Nephron (organoid): ENCODE data around the gene ATM.
A peak's percentile ranks its signal among the peaks of the same experiment; 100 is the strongest.

ENCODE experiments used
- H3K27ac Mint-ChIP-seq, 3 experiments: 2 replicates each; pipeline ENCODE4 v1.8.0; 2020; ENCODE audit warnings: mixed read lengths in 3 of 3, mild to moderate bottlenecking in 2 of 3, moderate library complexity in 1 of 3
- H3K27me3 Mint-ChIP-seq: 2 replicates; pipeline ENCODE4 v1.8.0; 2021; ENCODE audit warnings: low read depth, mild to moderate bottlenecking, moderate library complexity, mixed read lengths
- H3K36me3 Mint-ChIP-seq: 2 replicates; pipeline ENCODE4 v1.8.0; 2020; ENCODE audit warnings: low read depth, mixed read lengths
- H3K4me1 Mint-ChIP-seq: 2 replicates; pipeline ENCODE4 v1.8.0; 2020; ENCODE audit warnings: mixed read lengths
- H3K4me3 Mint-ChIP-seq, 3 experiments: 2 replicates each; pipeline ENCODE4 v1.8.0; 2020; ENCODE audit warnings: mild to moderate bottlenecking in 3 of 3, mixed read lengths in 3 of 3, moderate library complexity in 2 of 3
- H3K9me3 Mint-ChIP-seq: 2 replicates; pipeline ENCODE4 v1.8.0; 2020; ENCODE audit warnings: mixed read lengths
- CTCF ChIP-seq, 3 experiments: fragments of 200-600 bp; sonication (generic); IDR thresholded peaks; one replicate each; pipeline ENCODE4 v1.5.0; 2021; ENCODE audit warnings: antibody characterized with exemption in 3 of 3; ENCODE audit not compliant: unreplicated experiment in 3 of 3

The ATM gene

GRCh38 chr11:108199446-108200321, 23.2 kb upstream of the ATM start:
- H3K4me1 Mint-ChIP-seq = no peaks in the 10 kb centered on the region

GRCh38 chr11:108203075-108203474, 19.8 kb upstream of the ATM start:
- no peak for TF ChIP-seq CTCF (IDR thresholded peaks at IDR 0.05; ENCODE audit: unreplicated experiment in 3 of 3)

More at GRCh38 chr11:108199446-108200321, 23.2 kb upstream of the ATM start:
- TF ChIP-seq CTCF (IDR thresholded peaks at IDR 0.05; ENCODE audit: unreplicated experiment in 3 of 3) = no peak
- peaks cover 38% of the 10 kb centered on the region for H3K36me3 Mint-ChIP-seq
- peaks cover 4% of the 10 kb centered on the region for H3K9me3 Mint-ChIP-seq
- no peak overlapping the region for H3K4me3 Mint-ChIP-seq
- H3K27ac Mint-ChIP-seq = peak overlapping the region in 1 of 3 experiments; percentile 13
- no peaks in the 10 kb centered on the region for H3K27me3 Mint-ChIP-seq

GRCh38 chr11:108204376-108204775, 18.5 kb upstream of the ATM start:
- Mint-ChIP-seq H3K27me3 (no peaks in the 10 kb centered on the region), H3K4me3 (no peak overlapping the region), H3K9me3 (peaks cover 16% of the 10 kb centered on the region), H3K36me3 (peaks cover 60% of the 10 kb centered on the region), H3K27ac (no peak overlapping the region), H3K4me1 (no peaks in the 10 kb centered on the region)
- TF ChIP-seq CTCF (IDR thresholded peaks at IDR 0.05; ENCODE audit: unreplicated experiment in 3 of 3) = no peak

More at GRCh38 chr11:108203075-108203474, 19.8 kb upstream of the ATM start:
- Mint-ChIP-seq H3K27me3 (no peaks in the 10 kb centered on the region), H3K27ac (no peak overlapping the region), H3K9me3 (peaks cover 16% of the 10 kb centered on the region), H3K4me1 (no peaks in the 10 kb centered on the region), H3K4me3 (no peak overlapping the region), H3K36me3 (peaks cover 53% of the 10 kb centered on the region)

- Mint-ChIP-seq H3K4me1 (no peaks in the 10 kb centered on the region), H3K9me3 (peaks cover 16% of the 10 kb centered on the region), H3K27ac (no peak overlapping the region), H3K4me3 (no peak overlapping the region), H3K36me3 (peaks cover 65% of the 10 kb centered on the region), H3K27me3 (no peaks in the 10 kb centered on the region)
- TF ChIP-seq CTCF (IDR thresholded peaks at IDR 0.05; ENCODE audit: unreplicated experiment in 3 of 3) = no peak
These were observed 17.9 kb upstream of the ATM start for GRCh38 chr11:108204929-108205499.

- TF ChIP-seq CTCF (IDR thresholded peaks at IDR 0.05; ENCODE audit: unreplicated experiment in 3 of 3) = no peak
- Mint-ChIP-seq H3K9me3 (peaks cover 16% of the 10 kb centered on the region), H3K4me1 (no peaks in the 10 kb centered on the region), H3K4me3 (no peak overlapping the region), H3K27me3 (no peaks in the 10 kb centered on the region), H3K36me3 (peaks cover 77% of the 10 kb centered on the region), H3K27ac (no peak overlapping the region)
These were observed 16.7 kb upstream of the ATM start for GRCh38 chr11:108206171-108206570.
